ENCODE measurements around the gene CD1D. TPM values are rescaled to one million over a fixed set of nuclear protein-coding genes. Genes with fewer than 3 reads are reported as not detected.

Gene CD1D
- total RNA-seq, 4 donors from 2014 or later = 0.84 to 3.7 (median 3.1) TPM

- DNase-seq (ENCODE audit: low spot score) = no peak
- no peak for ATAC-seq (ENCODE audit: low FRiP score)
- no peak for TF ChIP-seq CTCF (IDR thresholded peaks at IDR 0.05)
Measured at GRCh38 chr1:158147869-158148268, 32.8 kb upstream of the CD1D start.

DNA sequence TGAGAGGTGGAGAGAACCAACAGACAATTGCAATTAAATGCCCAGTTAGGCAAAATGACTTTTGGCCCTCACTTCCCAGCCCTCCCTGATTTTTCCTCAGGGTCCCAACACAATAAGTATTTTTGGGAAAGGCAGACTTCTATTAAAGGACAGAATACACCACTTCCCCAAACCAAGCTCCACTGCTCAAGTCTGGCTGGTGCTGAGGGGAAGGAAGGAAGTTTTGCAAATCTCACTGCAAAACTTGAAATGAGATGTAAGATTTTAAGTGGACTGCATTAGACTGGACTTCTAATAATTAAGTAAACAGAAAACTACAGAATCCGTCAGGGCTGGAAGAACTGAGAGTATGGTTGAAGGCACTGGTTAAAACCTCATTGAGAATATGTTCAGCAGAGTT is 32.2 kb upstream of the CD1D start:
- no peak for TF ChIP-seq CTCF (IDR thresholded peaks at IDR 0.05)
- DNase-seq (ENCODE audit: low spot score) (no peak), ATAC-seq (ENCODE audit: low FRiP score) (no peak)

DNA sequence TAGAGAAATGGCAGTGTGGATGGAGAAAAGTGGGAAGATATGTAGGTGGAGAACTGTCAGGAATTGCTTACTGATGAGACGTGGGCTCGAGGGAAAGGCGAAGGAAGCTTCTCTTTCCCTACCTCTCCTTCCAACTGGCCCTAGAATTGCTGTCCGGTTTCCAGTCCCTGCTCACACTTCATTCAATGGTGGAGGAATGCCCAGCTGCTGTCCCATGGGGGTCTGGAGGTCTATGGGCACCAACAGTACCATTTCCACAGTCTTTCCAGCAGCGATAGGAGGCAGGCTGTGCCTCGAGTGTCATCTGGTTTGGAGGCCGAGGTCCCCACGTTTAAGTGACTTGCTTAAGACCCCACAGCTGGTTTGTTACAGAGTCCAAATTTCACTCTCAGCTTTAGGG is 31.5 kb upstream of the CD1D start:
- no peak for TF ChIP-seq CTCF (IDR thresholded peaks at IDR 0.05)
- no peak for DNase-seq (ENCODE audit: low spot score)
- ATAC-seq (ENCODE audit: low FRiP score) = no peak

- DNase-seq (ENCODE audit: low spot score) (peak; percentile 83), ATAC-seq (ENCODE audit: low FRiP score) (peak; percentile 97)
- no peak for TF ChIP-seq CTCF (IDR thresholded peaks at IDR 0.05)
Measured at GRCh38 chr1:158149577-158150269, 31.0 kb upstream of the CD1D start.

DNA sequence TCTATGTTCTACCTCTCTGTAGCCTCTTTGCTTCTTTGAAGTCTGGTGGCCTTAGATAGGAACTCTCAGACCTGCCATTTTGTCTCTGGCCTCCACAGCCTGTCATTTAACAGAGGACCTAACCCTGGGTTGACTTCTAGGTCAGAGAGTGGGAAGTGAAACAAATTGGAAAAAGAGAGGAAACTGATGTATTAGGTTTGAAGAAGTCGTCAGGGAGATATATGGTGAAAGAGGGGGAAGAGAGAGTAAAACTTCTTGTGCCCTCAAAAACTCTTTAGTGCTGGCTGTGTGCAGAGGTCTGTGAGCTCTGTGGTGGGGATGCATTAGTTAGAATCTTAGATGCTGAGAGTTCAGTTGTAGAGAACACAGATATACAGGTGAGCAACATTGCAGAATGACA is 30.2 kb upstream of the CD1D start:
- DNase-seq (ENCODE audit: low spot score) (no peak), ATAC-seq (ENCODE audit: low FRiP score) (no peak)
- no peak for TF ChIP-seq CTCF (IDR thresholded peaks at IDR 0.05)

DNA sequence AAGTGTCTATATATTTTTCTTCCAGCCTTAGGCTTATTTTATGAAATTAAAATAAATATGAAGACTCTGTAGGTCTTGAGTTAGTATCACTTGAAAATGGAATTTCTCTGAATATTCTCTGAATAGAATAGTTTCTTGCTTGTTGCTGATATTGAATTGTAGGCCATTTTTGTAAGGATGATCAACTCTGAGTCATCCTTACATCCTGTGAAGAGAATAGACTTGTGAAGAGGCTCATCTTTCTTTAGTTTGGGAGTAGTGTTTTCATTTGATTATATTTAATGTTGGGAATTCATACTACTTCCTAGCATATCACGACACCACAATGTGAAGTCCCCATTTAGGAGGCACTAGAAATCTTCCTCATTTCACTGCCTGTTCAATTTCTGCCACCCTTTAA is 27.5 kb upstream of the CD1D start:
- TF ChIP-seq CTCF (IDR thresholded peaks at IDR 0.05) = no peak
- DNase-seq (ENCODE audit: low spot score) (no peak), ATAC-seq (ENCODE audit: low FRiP score) (no peak)

DNA sequence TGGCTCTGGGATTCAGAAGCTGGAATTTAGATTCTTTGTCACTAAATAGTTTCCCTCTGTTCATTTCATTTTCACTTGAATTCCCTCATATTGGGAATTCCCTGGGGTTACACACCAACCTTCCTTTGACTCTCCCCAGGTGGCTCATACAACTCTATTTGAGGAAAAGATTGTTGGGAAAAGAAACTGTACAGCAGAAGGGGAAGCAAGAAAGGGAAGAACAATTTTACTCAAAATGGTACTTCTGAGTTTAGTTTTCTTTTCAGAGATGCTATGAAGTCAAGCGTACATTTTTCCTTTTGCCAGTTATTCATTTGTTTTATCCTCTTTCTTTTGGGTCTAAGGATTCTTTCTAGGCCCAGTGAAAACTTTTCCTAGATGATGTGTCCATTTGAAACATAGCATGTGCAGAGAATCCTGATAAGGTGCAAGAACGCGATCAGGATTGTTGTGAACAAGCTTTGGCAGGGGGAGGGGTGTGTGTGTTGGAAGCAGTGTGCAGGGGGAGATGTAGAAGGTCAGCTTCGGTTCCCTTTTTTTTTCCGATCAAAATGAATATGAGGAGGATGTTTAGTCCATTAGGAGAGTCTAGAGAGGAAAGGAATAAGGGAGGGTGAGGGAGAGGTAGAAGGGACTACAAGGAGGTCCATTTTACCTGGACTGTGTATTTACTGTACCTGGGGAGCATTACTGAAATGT is 26.8 kb upstream of the CD1D start:
- no peak for TF ChIP-seq CTCF (IDR thresholded peaks at IDR 0.05)
- DNase-seq (ENCODE audit: low spot score) (no peak), ATAC-seq (ENCODE audit: low FRiP score) (no peak)
